Sigmoid colon (tissue), 7 donors: ENCODE results near the gene CXCR3. TPM values are rescaled to one million over a fixed set of nuclear protein-coding genes. Genes with fewer than 3 reads are reported as not detected.

ENCODE experiments used
- DNase-seq: peaks from one replicate; pipeline ENCODE4 v3.0.0-alpha.2; 2019
- H3K27ac ChIP-seq, 4 donors: fragments of 200-600 bp; sonication (generic); one replicate each; pipeline ENCODE4 v1.5.1; 2016 to 2019; ENCODE audit warnings: mild to moderate bottlenecking in 1 of 4
- H3K27me3 ChIP-seq, 3 donors: fragments of 200-600 bp; sonication (generic); one replicate each; pipeline ENCODE4 v1.5.1; 2019; ENCODE audit warnings: mild to moderate bottlenecking in 1 of 3
- H3K36me3 ChIP-seq, 4 donors: fragments of 200-600 bp; sonication (generic); one replicate each; pipeline ENCODE4 v1.5.1; 2016 to 2019
- H3K4me1 ChIP-seq, 4 donors: fragments of 200-600 bp; sonication (generic); one replicate each; pipeline ENCODE4 v1.5.1; 2017 to 2019
- H3K4me3 ChIP-seq, 4 donors: fragments of 200-600 bp; sonication (generic); one replicate each; pipeline ENCODE4 v1.5.1; 2017 to 2019; ENCODE audit warnings: mild to moderate bottlenecking in 2 of 4, moderate library complexity in 1 of 4
- H3K9me3 ChIP-seq, 4 donors: fragments of 200-600 bp in 3 of 4; sonication (generic) in 3 of 4; one replicate each; pipeline versions ENCODE4 v1.5.1 to v1.6.1; 2013 to 2019
- EP300 ChIP-seq, 4 donors: sonication (generic); formaldehyde crosslinking; IDR thresholded peaks; one replicate each; pipeline ENCODE4 v1.6.1; 2017; ENCODE audit warnings: antibody characterized with exemption in 4 of 4
- POLR2A ChIP-seq, 2 donors: fragments of 450-650 bp; IDR thresholded peaks; one replicate each; pipeline ENCODE4 v1.6.1; 2016; ENCODE audit warnings: antibody characterized with exemption in 2 of 2, mild to moderate bottlenecking in 2 of 2, moderate library complexity in 2 of 2
- POLR2AphosphoS5 ChIP-seq, 4 donors: sonication (generic); formaldehyde crosslinking; IDR thresholded peaks; one replicate each; pipeline ENCODE4 v1.6.1; 2017; ENCODE audit warnings: antibody characterized with exemption in 4 of 4
- WGBS, 2 donors: extraction: QIAGEN DNeasy Blood & Tissue Kit; methylation state at CpG; one replicate each; pipeline ENCODE4 v1.1.7; 2013; 5-methylcytosine and 5-hydroxymethylcytosine counted together
- intact Hi-C: fragments of 100-400 bp; cut with DNase I; formaldehyde crosslinking; loops from one replicate; pipeline ENCODE4 v1.15.1; 2023
- polyA plus RNA-seq, 3 donors: library from polyadenylated mRNA; stranded (reverse); fragments of 200-250 nt; gene quantifications; one replicate each; pipeline ENCODE4 v1.2.3, GENCODE V29; 2013
- total RNA-seq, 4 donors: library from RNA; depleted of rRNA; stranded (reverse); fragments of >200 nt; gene quantifications; one replicate each; pipeline ENCODE4 v1.1.0, GENCODE V29; 2016
- TF ChIP-seq, protein P1 (sequence below), 4 experiments: fragments of 450-650 bp in 3 of 4; fragments of 200-600 bp in 1 of 4; IDR thresholded peaks; one replicate each; pipeline ENCODE4 v1.5.1; 2016 to 2019; ENCODE audit warnings: antibody characterized with exemption in 4 of 4, mild to moderate bottlenecking in 3 of 4, moderate library complexity in 2 of 4
- donor health status: healthy with polysubstance abuse.
- donor health status: Bipolar disorder and iron deficiency.
- donor health status: healthy.

CXCR3 gene
- total and polyA plus RNA-seq, 7 donors = 0.60 to 6.5 (median 0.69) TPM; not detected in 4

DNA sequence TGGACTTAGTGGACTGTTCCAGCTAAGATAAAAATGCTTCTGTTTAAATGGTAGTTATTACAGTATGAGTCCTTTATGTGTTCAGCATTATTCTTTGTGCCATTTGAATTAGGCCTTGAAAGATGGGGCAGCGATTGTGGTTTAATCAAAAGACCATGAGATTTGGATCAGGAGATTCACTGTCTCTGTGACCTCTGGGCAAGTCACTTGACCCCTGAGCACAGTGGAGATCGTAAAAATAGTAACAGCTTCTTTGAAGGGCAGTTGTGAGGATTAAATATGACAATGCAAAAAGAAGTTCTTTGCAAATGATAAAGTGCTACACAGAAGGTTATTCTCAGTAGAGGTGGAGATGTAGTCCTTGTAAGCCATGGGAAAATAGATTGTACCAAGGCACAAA is 10.8 kb downstream of the CXCR3 start:
- TF ChIP-seq EP300 (IDR thresholded peaks at IDR 0.05) (no peak), POLR2A (IDR thresholded peaks at IDR 0.05) (no peak), POLR2AphosphoS5 (IDR thresholded peaks at IDR 0.05) (no peak)
- TF ChIP-seq, protein P1, sequence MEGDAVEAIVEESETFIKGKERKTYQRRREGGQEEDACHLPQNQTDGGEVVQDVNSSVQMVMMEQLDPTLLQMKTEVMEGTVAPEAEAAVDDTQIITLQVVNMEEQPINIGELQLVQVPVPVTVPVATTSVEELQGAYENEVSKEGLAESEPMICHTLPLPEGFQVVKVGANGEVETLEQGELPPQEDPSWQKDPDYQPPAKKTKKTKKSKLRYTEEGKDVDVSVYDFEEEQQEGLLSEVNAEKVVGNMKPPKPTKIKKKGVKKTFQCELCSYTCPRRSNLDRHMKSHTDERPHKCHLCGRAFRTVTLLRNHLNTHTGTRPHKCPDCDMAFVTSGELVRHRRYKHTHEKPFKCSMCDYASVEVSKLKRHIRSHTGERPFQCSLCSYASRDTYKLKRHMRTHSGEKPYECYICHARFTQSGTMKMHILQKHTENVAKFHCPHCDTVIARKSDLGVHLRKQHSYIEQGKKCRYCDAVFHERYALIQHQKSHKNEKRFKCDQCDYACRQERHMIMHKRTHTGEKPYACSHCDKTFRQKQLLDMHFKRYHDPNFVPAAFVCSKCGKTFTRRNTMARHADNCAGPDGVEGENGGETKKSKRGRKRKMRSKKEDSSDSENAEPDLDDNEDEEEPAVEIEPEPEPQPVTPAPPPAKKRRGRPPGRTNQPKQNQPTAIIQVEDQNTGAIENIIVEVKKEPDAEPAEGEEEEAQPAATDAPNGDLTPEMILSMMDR (IDR thresholded peaks at IDR 0.05) = no peak
- Histone ChIP-seq H3K27ac (no peak overlapping the region), H3K4me1 (no peaks in the 10 kb centered on the region), H3K4me3 (no peak overlapping the region), H3K27me3 (peaks cover 0 to 3% (median 0%) of the 10 kb centered on the region in 3 donors), H3K36me3 (peaks cover 0 to 60% (median 5%) of the 10 kb centered on the region in 4 donors), H3K9me3 (no peaks in the 10 kb centered on the region)
- WGBS, 2 donors = 83 to 94% methylated on average over 2 of the region's 2 CpGs
- DNase-seq = no peak
- intact Hi-C loops = no loop called here

DNA sequence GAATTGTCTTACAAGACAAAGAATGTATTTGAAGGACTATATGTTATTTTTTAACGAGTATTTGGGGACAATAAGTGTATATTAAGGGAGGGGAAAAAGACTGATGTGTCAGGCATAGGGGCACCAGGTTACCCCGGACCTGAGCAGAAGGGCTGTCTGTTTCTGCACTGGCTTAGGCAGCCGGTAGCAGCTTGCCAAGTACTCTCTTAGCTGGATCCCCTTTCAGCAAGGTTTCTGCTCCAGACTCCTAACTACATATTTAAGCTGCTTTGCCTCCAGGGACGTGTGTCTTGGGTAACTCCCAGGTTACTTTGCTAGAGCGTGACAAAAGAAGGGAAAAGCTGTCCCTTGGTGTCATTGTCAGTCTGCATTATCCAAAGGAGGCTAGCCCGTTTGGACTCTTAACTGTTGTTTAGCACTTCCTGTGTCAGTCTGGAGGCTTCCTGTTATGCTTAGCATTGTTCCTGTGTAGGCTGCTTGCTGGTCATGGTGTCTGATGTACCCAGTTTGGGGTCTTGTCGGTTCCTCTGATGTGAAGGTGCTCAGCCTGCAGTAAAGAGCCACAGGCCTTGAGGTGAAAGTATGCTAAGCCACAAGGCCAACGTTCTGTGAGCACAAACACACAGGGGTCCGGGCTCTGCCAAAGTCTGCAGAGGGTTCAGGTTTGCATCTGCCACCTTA is 11.6 kb downstream of the CXCR3 start:
- WGBS, 2 donors = 60 to 72% methylated on average over 9 of the region's 9 CpGs
- no peak for DNase-seq
- H3K36me3 ChIP-seq = peaks cover 0 to 56% (median 5%) of the 10 kb centered on the region in 4 donors

DNA sequence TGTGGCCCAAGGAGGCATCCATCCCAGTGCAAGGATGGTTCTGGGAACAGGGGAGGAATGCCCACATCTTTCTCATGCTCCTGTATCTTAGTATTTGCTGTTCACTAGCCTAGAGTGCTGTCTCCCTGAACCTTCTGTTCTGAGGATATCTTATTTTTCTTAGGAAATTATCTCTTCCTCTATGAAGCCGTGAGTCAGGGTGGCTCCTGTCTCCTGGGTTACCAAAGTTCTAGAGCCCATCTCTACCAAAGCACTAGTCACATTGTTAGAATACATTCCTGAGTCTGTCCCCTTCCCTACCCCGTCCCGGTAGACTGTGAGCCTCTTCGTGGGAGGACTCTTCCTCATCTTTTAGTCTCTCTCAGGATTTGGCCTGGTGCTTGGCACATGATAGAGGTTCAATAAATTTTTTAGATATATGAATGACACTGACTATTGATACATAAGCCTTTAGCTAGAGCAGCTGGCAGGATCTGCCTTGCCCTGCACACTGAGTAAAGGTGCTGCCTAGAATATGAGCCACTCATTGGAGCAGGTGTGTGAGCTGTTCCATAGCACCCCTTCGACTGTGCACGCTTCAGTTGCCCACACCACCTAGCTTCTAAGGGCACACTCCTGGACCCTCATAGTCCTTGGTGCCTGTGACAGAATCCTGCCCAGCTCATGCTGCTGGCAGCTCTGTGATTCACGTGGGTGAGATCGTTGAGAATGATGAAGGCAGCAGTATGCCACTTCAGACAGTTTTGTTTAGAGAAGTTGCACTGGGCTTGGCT is 13.3 kb downstream of the CXCR3 start:
- H3K27me3 ChIP-seq = peaks cover 0 to 3% (median 0%) of the 10 kb centered on the region in 3 donors
- intact Hi-C loops = no loop called here
- TF ChIP-seq POLR2AphosphoS5 (IDR thresholded peaks at IDR 0.05) (no peak), POLR2A (IDR thresholded peaks at IDR 0.05) (no peak), EP300 (IDR thresholded peaks at IDR 0.05) (no peak)
- TF ChIP-seq, protein P1 (IDR thresholded peaks at IDR 0.05) = no peak
- H3K36me3 ChIP-seq = peaks cover 0 to 42% (median 2%) of the 10 kb centered on the region in 4 donors
- no peaks in the 10 kb centered on the region for H3K4me1 ChIP-seq
- no peaks in the 10 kb centered on the region for H3K9me3 ChIP-seq
- DNase-seq = no peak
- no peak overlapping the region for H3K4me3 ChIP-seq
- WGBS, 2 donors = 94 to 96% methylated on average over 8 of the region's 8 CpGs
- no peak overlapping the region for H3K27ac ChIP-seq

More for the DNA sequence above, 11.6 kb downstream of the CXCR3 start:
- Histone ChIP-seq H3K4me3 (no peak overlapping the region), H3K27me3 (peaks cover 0 to 3% (median 0%) of the 10 kb centered on the region in 3 donors), H3K27ac (no peak overlapping the region), H3K9me3 (no peaks in the 10 kb centered on the region), H3K4me1 (no peaks in the 10 kb centered on the region)
- intact Hi-C loops = no loop called here
- TF ChIP-seq POLR2A (IDR thresholded peaks at IDR 0.05) (no peak), POLR2AphosphoS5 (IDR thresholded peaks at IDR 0.05) (no peak), EP300 (IDR thresholded peaks at IDR 0.05) (no peak)
- TF ChIP-seq, protein P1 (IDR thresholded peaks at IDR 0.05) = no peak

DNA sequence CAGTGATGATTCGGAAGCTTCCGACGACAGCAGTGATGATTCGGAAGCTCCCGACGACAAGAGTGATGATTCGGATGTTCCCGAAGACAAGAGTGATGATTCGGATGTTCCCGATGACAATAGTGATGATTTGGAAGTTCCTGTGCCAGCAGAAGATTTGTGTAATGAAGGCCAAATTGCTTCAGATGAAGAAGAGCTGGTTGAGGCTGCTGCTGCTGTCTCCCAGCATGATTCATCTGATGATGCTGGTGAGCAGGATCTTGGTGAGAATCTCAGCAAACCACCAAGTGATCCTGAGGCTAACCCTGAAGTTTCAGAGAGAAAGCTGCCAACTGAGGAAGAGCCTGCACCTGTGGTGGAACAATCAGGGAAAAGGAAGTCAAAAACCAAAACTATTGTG is 14.2 kb downstream of the CXCR3 start:
- H3K4me1 ChIP-seq = no peaks in the 10 kb centered on the region
- 95 to 96% methylated on average over 10 of the region's 10 CpGs for WGBS, 2 donors
- intact Hi-C loops = no loop called here
- TF ChIP-seq POLR2A (IDR thresholded peaks at IDR 0.05) (no peak), POLR2AphosphoS5 (IDR thresholded peaks at IDR 0.05) (no peak), EP300 (IDR thresholded peaks at IDR 0.05) (no peak)
- TF ChIP-seq, protein P1 (IDR thresholded peaks at IDR 0.05) = no peak
- DNase-seq = no peak
- H3K36me3 ChIP-seq = peaks cover 0 to 36% (median 2%) of the 10 kb centered on the region in 4 donors
- no peaks in the 10 kb centered on the region for H3K9me3 ChIP-seq
- no peak overlapping the region for H3K27ac ChIP-seq
- H3K27me3 ChIP-seq = peaks cover 0 to 3% (median 0%) of the 10 kb centered on the region in 3 donors
- no peak overlapping the region for H3K4me3 ChIP-seq
